Ishikawa (cell line): ENCODE measurements around the gene ASZ1.
A peak's percentile ranks its signal among the peaks of the same experiment; 100 is the strongest.

Experiments used
- CEBPB ChIP-seq: IDR thresholded peaks from 2 replicates; pipeline ENCODE4 v1.6.1; 2012
- CREB1 ChIP-seq: IDR thresholded peaks from 2 replicates; pipeline ENCODE4 v1.6.1; 2012; ENCODE audit warnings: low read depth
- EGR1 ChIP-seq: IDR thresholded peaks from 2 replicates; pipeline ENCODE4 v1.6.1; 2012
- EP300 ChIP-seq: IDR thresholded peaks from 2 replicates; pipeline ENCODE4 v1.6.1; 2012; ENCODE audit warnings: borderline replicate concordance
- FOXM1 ChIP-seq: IDR thresholded peaks from 2 replicates; pipeline ENCODE4 v1.6.1; 2012; ENCODE audit warnings: low read depth, borderline replicate concordance
- NFIC ChIP-seq: IDR thresholded peaks from 2 replicates; pipeline ENCODE4 v1.6.1; 2012
- RAD21 ChIP-seq: IDR thresholded peaks from 2 replicates; pipeline ENCODE4 v1.6.1; 2012; ENCODE audit warnings: low read depth
- TAF1 ChIP-seq: IDR thresholded peaks from 2 replicates; pipeline ENCODE4 v1.6.1; 2012; ENCODE audit warnings: low read depth, mild to moderate bottlenecking
- TCF12 ChIP-seq: IDR thresholded peaks from 2 replicates; pipeline ENCODE4 v1.6.1; 2012; ENCODE audit warnings: low read depth
- TEAD4 ChIP-seq: IDR thresholded peaks from 2 replicates; pipeline ENCODE4 v1.6.1; 2012
- YY1 ChIP-seq: IDR thresholded peaks from 2 replicates; pipeline ENCODE4 v1.6.1; 2012; ENCODE audit warnings: low read depth
- ZBTB7A ChIP-seq: IDR thresholded peaks from 2 replicates; pipeline ENCODE4 v1.6.1; 2012; ENCODE audit warnings: low read depth
- TF ChIP-seq, protein P1 (sequence below): IDR thresholded peaks from 2 replicates; pipeline ENCODE4 v1.6.1; 2012; ENCODE audit warnings: low read depth, mild to moderate bottlenecking
- TF ChIP-seq, protein P2 (sequence below): IDR thresholded peaks from 2 replicates; pipeline ENCODE4 v1.6.1; 2012
- TF ChIP-seq, protein P3 (sequence below): IDR thresholded peaks from 2 replicates; pipeline ENCODE4 v1.6.1; 2012

Gene ASZ1

DNA sequence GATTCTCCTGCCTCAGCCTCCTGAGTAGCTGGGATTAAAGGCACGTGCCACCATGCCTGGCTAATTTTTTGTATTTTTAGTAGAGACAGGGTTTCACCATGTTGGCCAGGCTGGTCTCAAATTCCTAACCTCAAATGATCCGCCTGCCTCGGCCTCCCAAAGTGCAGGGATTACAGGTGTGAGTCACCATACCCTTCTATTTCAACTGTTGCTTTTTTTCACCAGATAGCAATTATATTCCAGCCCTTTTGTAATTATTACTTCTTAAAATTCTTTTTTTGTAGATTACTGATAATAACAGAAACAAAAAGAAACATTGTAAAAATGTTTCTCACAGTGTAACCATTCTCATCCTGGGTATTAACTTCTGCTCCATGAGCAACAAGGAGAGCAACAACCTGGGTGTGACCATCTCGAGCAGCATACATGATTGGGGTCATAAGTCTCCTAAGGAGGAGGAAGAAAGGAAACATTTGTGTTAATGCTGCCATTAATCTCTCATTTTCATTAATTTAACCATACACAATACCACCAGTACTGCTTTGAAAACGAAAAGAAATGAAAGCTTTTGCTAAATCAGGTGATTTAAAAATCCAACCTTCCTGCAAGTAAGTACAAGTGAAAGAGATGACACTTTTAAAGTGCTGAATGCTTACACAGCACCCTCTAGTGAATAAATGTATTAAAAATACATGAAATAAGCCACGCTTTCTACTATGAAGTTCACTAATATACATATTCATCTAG, 41.8 kb downstream of the ASZ1 start:
- TF ChIP-seq RAD21 (peak; percentile 49), TAF1 (no peak), CREB1 (no peak)

DNA sequence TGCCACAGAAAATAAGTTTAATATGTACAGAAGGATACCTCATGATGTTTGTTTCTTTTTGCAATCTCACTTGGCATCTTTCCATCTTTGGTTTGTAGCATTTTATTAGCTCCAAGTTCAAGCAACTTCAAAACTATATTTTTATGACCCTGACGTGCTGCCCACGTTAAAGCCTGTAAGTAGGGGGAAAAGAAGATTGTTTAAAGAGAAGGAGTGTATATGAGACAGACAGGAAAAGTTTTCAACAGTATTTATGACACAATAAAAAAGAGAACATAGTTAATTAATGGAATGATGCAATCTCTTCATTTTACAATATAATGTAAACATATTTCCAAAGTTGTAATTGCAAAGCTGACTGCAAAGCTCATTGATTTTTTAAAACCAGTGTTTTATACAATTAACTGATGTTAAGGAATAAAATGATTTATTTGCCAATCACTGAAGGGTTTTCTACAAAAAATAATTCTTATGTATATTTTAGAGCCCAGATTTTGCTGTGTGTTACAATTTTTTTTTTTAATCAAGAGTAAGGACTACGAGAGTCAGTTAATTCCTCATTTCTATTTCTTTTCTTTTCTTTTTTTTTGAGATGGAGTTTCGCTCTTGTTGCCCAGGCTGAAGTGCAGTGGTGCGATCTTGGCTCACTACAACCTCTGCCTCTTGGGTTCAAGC, 42.5 kb downstream of the ASZ1 start:
- TF ChIP-seq, protein P1, sequence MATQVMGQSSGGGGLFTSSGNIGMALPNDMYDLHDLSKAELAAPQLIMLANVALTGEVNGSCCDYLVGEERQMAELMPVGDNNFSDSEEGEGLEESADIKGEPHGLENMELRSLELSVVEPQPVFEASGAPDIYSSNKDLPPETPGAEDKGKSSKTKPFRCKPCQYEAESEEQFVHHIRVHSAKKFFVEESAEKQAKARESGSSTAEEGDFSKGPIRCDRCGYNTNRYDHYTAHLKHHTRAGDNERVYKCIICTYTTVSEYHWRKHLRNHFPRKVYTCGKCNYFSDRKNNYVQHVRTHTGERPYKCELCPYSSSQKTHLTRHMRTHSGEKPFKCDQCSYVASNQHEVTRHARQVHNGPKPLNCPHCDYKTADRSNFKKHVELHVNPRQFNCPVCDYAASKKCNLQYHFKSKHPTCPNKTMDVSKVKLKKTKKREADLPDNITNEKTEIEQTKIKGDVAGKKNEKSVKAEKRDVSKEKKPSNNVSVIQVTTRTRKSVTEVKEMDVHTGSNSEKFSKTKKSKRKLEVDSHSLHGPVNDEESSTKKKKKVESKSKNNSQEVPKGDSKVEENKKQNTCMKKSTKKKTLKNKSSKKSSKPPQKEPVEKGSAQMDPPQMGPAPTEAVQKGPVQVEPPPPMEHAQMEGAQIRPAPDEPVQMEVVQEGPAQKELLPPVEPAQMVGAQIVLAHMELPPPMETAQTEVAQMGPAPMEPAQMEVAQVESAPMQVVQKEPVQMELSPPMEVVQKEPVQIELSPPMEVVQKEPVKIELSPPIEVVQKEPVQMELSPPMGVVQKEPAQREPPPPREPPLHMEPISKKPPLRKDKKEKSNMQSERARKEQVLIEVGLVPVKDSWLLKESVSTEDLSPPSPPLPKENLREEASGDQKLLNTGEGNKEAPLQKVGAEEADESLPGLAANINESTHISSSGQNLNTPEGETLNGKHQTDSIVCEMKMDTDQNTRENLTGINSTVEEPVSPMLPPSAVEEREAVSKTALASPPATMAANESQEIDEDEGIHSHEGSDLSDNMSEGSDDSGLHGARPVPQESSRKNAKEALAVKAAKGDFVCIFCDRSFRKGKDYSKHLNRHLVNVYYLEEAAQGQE = no peak
- TF ChIP-seq CEBPB (no peak), NFIC (no peak), YY1 (no peak), FOXM1 (no peak), RAD21 (no peak), TCF12 (no peak), EP300 (no peak), TEAD4 (no peak)
- TF ChIP-seq, protein P2, sequence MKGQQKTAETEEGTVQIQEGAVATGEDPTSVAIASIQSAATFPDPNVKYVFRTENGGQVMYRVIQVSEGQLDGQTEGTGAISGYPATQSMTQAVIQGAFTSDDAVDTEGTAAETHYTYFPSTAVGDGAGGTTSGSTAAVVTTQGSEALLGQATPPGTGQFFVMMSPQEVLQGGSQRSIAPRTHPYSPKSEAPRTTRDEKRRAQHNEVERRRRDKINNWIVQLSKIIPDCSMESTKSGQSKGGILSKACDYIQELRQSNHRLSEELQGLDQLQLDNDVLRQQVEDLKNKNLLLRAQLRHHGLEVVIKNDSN = no peak
- TF ChIP-seq, protein P3, sequence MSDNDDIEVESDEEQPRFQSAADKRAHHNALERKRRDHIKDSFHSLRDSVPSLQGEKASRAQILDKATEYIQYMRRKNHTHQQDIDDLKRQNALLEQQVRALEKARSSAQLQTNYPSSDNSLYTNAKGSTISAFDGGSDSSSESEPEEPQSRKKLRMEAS = no peak

DNA sequence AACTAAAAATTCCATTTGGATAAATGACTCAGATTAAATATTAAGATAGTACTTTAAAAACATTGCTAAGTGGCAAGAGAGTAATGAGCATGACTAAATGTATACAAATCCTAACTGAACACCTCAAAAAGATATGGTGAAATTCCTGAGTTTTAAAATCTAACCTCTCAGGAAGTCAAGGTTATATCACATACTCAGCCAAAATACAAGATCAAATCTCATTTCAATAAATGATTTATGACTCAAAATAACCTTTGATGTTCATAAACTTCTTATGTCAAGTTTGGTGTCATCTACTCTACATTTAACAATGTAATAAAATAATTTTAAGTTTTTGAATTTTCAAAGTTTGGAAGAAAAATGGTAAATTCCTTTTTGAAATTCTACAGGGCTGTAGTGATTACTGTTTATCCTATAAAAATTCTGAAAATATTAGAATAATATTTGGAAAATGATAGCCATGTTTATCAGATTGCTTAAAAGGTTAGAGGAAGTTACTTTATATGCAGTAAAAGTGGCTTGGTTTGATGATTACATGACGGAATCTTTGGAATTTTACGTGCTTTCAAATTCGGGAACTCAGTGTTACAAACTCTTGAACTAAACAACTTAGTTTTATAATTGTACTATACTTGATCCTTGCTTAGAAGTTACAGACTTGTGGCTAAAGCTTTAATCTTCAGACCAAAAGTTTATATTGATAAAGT, 43.7 kb downstream of the ASZ1 start:
- TF ChIP-seq EGR1 = no peak
- TF ChIP-seq, protein P3 = no peak
- TF ChIP-seq NFIC = no peak
- TF ChIP-seq TEAD4 = no peak
- TF ChIP-seq, protein P1 = no peak
- no peak for TF ChIP-seq TCF12
- TF ChIP-seq RAD21 = no peak
- no peak for TF ChIP-seq EP300
- no peak for TF ChIP-seq ZBTB7A
- TF ChIP-seq CEBPB = no peak
- TF ChIP-seq TAF1 = no peak

DNA sequence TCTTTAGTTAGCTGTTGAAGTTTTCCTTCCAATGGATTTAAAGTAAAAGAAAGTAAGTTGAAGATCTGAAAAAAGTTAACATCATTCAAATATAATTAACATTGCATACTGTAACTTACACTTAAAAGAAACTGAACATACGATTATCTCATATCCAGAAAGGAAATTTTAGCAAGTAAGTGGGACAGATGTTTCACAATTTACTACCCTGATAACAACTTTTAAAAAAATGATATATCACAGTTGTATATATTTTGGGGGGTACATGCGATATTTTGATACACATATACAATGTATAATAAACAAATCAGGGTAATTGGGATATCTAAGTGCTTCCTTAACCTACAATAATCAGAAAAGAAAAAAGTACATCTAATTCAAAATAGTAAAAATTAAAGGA, 44.2 kb downstream of the ASZ1 start:
- TF ChIP-seq CREB1 (no peak), ZBTB7A (no peak), TCF12 (no peak), EGR1 (no peak), YY1 (no peak), TAF1 (no peak)

DNA sequence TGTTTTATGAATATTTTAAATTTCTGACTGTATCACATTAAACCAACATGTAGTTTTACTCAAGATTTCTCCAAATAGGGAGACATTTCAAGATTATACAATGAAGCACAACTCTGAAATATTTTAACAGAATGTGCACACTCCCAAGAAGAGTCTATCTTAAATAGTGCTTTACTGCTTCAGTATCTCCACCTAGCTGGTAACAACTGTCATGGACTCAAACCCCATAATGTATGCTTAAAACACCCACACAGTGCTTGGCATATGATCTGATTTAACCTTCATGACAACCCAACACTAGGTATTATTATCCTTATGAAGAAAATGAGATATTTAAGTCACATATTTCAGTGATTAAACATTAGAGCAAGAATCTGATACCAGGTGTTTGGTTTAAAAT, 45.9 kb downstream of the ASZ1 start:
- TF ChIP-seq FOXM1 = no peak
- no peak for TF ChIP-seq CEBPB
- TF ChIP-seq EP300 = no peak
- no peak for TF ChIP-seq YY1
- no peak for TF ChIP-seq ZBTB7A
- TF ChIP-seq TCF12 = no peak
- TF ChIP-seq, protein P2 = no peak
- TF ChIP-seq, protein P3 = no peak
- no peak for TF ChIP-seq CREB1
- no peak for TF ChIP-seq RAD21
- TF ChIP-seq EGR1 = no peak
- TF ChIP-seq NFIC = no peak
- no peak for TF ChIP-seq TEAD4
- TF ChIP-seq TAF1 = no peak
- TF ChIP-seq, protein P1 = no peak
